ENCODE results near the gene KDELR1. TPM values are rescaled to one million over a fixed set of nuclear protein-coding genes. Genes with fewer than 3 reads are reported as not detected.

The KDELR1 gene
- total RNA-seq, 1 donor from 2014 or later: 87.8 TPM

DNA sequence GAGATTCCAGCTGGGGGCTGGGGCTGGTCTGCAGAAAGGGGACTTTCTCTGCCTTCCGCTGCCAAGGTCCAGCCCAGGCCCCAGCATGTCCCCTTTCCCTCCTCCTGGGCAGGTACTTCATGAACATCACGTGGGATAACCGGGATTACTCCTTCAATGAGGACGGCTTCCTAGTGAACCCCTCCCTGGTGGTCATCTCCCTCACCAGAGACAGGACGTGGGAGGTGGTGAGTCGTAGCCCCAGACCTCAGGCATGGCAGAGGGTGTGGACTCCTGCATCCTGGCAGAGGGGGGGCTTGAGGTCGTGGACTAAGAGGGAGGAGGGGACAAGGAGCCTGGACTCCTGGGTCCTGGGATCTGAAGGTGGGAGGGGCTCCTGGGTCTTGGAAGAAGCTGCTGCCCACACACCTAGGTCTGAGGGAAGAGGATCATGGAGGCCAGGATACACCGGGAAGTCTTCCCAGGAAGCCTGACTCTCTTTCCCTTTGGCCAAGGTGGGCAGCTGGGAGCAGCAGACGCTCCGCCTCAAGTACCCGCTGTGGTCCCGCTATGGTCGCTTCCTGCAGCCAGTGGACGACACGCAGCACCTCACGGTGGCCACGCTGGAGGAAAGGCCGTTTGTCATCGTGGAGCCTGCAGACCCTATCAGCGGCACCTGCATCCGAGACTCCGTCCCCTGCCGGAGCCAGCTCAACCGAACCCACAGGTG lies 22.7 kb upstream of the KDELR1 start:
- no peak for DNase-seq (ENCODE audit: low spot score)
- intact Hi-C loops (cut with micrococcal nuclease): no loop called here
- Mint-ChIP-seq H3K4me1 (ENCODE audit: low read depth) (peaks cover 24% of the 10 kb centered on the region), H3K4me3 (ENCODE audit: low read depth) (no peak overlapping the region), H3K27me3 (ENCODE audit: low read depth) (peaks cover 18% of the 10 kb centered on the region), H3K27ac (no peak overlapping the region), H3K9me3 (no peaks in the 10 kb centered on the region), H3K36me3 (ENCODE audit: low read depth) (no peaks in the 10 kb centered on the region)

DNA sequence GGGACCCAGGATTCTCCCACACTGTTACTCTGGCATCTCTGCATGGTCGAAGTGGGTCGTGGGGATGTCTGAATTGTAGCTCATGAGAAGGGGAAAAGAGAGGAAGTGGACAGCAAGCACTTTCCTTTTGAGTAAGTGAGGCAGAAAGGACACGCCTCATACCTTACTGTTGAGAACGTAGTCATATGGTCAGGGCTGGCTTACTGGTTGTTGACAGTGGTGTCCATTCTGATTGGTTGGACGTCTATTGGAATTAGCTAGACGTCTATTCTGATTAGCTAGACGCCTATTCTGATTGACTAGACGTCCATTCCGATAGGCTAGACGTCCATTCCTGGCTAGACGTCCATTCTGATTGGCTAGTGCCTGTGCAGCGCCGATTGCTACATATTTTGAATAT lies 14.5 kb upstream of the KDELR1 start:
- Mint-ChIP-seq H3K27ac (no peak overlapping the region), H3K27me3 (ENCODE audit: low read depth) (peaks cover 13% of the 10 kb centered on the region), H3K4me3 (ENCODE audit: low read depth) (no peak overlapping the region), H3K4me1 (ENCODE audit: low read depth) (peaks cover 4% of the 10 kb centered on the region), H3K9me3 (no peaks in the 10 kb centered on the region), H3K36me3 (ENCODE audit: low read depth) (no peaks in the 10 kb centered on the region)
- intact Hi-C loops (cut with micrococcal nuclease): no loop called here
- DNase-seq (ENCODE audit: low spot score): no peak

DNA sequence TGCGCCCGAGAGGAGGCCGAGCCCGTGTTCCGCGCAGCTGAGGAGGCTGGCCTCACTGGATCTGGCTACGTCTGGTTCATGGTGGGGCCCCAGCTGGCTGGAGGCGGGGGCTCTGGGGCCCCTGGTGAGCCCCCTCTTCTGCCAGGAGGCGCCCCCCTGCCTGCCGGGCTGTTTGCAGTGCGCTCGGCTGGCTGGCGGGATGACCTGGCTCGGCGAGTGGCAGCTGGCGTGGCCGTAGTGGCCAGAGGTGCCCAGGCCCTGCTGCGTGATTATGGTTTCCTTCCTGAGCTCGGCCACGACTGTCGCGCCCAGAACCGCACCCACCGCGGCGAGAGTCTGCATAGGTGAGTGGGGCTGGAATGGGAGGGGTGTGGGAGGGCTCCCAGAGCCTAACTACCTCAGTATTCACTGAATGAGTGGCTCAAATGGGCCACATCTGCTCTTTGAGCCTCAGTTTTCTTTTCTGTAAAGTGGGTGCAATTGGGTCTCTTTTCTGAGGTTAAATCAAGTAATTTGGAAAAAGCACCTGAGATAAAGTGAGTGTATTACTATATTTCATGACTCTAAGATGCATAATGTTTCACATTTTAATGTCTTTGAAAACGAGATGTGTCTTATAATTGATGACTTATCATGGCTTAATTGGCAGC lies 13.8 kb upstream of the KDELR1 start:
- intact Hi-C loops (cut with micrococcal nuclease): no loop called here
- no peak for DNase-seq (ENCODE audit: low spot score)
- Mint-ChIP-seq H3K27me3 (ENCODE audit: low read depth) (peaks cover 13% of the 10 kb centered on the region), H3K36me3 (ENCODE audit: low read depth) (no peaks in the 10 kb centered on the region), H3K4me1 (ENCODE audit: low read depth) (peaks cover 7% of the 10 kb centered on the region), H3K27ac (no peak overlapping the region), H3K4me3 (ENCODE audit: low read depth) (no peak overlapping the region), H3K9me3 (no peaks in the 10 kb centered on the region)

DNA sequence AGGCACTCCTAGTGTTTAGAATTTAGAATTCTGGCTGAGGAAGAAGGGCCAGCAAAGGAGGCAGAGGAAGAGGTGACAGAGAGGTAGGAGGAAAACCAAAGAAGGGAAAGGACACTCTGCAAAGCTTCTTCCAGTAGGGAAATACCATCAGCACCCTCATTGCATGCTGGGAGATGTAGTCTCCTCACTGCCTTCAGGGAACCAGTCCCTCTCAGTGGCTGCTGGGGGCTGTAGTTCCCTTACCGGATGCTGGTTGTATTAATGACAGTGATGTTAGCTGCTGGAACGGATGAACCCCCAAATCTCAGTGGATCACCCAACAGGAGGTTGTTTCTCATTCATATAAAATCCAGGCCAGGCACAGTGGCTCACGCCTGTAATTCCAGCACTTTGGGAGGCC lies 12.3 kb upstream of the KDELR1 start:
- no peak for DNase-seq (ENCODE audit: low spot score)
- no peak overlapping the region for H3K4me3 Mint-ChIP-seq (ENCODE audit: low read depth)
- no peak overlapping the region for H3K27ac Mint-ChIP-seq
- no peaks in the 10 kb centered on the region for H3K36me3 Mint-ChIP-seq (ENCODE audit: low read depth)
- intact Hi-C loops (cut with micrococcal nuclease): loop anchor here (2.0 kb wide), 1 partner anchor 15 kb away; no protein-coding TSS in a partner anchor
- peaks cover 4% of the 10 kb centered on the region for H3K9me3 Mint-ChIP-seq
- H3K4me1 Mint-ChIP-seq (ENCODE audit: low read depth): peaks cover 13% of the 10 kb centered on the region
- peaks cover 12% of the 10 kb centered on the region for H3K27me3 Mint-ChIP-seq (ENCODE audit: low read depth)

DNA sequence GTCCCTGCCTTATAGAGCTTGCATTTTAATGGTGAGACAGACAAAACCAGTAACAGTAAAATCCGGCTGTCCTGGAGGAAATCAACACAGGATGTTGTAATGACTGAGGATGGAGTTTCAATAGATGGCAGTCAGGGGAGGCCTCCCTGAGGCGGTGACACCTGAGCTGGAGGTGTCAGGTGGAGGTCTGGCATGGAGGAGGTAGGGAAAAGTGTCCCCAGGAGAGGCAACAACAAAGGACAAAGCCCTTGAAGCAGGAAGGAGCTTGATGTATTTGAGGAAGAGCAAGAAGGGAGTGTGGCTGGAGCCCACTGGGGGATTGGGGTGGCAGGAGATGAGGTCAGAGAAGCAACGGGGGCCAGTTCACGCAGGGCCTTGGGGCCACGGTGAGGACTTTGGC lies 9.9 kb upstream of the KDELR1 start:
- Mint-ChIP-seq H3K36me3 (ENCODE audit: low read depth) (no peaks in the 10 kb centered on the region), H3K27ac (no peak overlapping the region), H3K9me3 (peaks cover 4% of the 10 kb centered on the region), H3K4me3 (ENCODE audit: low read depth) (no peak overlapping the region), H3K4me1 (ENCODE audit: low read depth) (peaks cover 23% of the 10 kb centered on the region), H3K27me3 (ENCODE audit: low read depth) (peaks cover 18% of the 10 kb centered on the region)
- intact Hi-C loops (cut with micrococcal nuclease): no loop called here
- no peak for DNase-seq (ENCODE audit: low spot score)

DNA sequence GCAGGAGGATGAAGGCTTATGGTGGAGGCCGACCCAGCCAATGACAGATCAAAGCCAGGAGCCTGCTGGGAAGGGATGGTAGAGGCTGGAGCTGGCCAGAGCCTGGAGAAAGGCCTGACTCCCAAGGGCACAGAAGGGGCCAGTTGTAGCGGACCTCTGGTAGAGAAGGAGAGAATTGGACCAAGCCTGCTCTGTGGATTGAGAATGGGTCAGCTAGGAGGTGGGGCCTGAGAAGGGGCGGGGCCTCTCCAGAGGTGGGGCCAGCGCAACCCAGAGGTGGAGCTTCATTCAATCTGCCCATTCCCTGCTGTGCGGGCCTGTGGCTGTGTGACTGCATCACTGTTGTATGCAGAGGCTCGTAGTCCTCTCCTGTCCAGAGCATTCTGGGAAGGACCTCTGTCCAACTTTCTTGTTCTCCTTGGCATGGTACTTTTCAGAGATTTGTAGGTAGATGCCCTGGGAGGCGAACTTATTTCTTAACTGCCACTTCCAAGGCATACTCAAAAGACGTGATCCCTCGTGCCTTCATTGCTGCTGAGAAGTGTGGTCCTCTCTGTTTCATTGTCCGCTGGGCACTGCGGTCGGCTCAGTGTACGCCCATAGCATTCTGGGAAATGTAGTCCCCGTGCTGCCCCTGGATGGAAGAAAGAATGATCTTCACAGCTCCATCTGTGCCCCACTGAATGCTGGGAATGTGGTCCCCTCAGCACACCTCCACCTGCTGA lies 8.8 kb upstream of the KDELR1 start:
- no peak overlapping the region for H3K4me3 Mint-ChIP-seq (ENCODE audit: low read depth)
- DNase-seq (ENCODE audit: low spot score): no peak

DNA sequence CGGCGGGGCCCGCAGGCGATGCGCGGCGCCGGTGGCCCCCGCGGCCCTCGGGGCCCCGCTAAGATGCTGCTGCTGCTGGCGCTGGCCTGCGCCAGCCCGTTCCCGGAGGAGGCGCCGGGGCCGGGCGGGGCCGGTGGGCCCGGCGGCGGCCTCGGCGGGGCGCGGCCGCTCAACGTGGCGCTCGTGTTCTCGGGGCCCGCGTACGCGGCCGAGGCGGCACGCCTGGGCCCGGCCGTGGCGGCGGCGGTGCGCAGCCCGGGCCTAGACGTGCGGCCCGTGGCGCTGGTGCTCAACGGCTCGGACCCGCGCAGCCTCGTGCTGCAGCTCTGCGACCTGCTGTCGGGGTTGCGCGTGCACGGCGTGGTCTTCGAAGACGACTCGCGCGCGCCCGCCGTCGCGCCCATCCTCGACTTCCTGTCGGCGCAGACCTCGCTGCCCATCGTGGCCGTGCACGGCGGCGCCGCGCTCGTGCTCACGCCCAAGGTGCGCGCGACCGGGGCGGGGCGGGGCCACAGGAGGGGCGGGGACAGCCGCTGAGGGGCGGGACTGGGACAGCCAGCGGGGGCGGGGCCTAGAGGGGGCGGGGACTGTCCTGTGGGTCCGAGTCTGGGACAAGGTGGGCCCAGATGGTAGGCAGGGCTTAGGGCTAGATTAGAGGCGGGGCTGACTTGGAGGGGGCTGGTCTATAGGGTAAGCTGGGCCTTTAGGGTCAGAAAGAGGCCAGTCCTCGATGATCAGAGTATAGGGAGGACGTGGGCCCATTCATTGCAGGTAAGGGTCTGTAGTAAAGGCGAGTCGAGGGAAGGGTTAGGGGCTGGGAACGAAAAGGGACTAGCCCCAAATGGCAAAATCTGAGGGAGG lies 7.3 kb upstream of the KDELR1 start:
- Mint-ChIP-seq H3K4me1 (ENCODE audit: low read depth) (peaks cover 28% of the 10 kb centered on the region), H3K9me3 (peaks cover 4% of the 10 kb centered on the region), H3K36me3 (ENCODE audit: low read depth) (no peaks in the 10 kb centered on the region), H3K27me3 (ENCODE audit: low read depth) (peaks cover 34% of the 10 kb centered on the region), H3K27ac (no peak overlapping the region), H3K4me3 (ENCODE audit: low read depth) (no peak overlapping the region)
- intact Hi-C loops (cut with micrococcal nuclease): loop anchor here (5.0 kb wide), 2 partner anchors 49 to 66 kb away; partner anchors contain the start of gene GRWD1
- DNase-seq (ENCODE audit: low spot score): peak; percentile 84

More for the DNA sequence above, 8.8 kb upstream of the KDELR1 start:
- intact Hi-C loops (cut with micrococcal nuclease): no loop called here
- H3K4me1 Mint-ChIP-seq (ENCODE audit: low read depth): peaks cover 25% of the 10 kb centered on the region
- H3K27ac Mint-ChIP-seq: no peak overlapping the region
- H3K27me3 Mint-ChIP-seq (ENCODE audit: low read depth): peaks cover 26% of the 10 kb centered on the region
- no peaks in the 10 kb centered on the region for H3K36me3 Mint-ChIP-seq (ENCODE audit: low read depth)
- peaks cover 4% of the 10 kb centered on the region for H3K9me3 Mint-ChIP-seq

DNA sequence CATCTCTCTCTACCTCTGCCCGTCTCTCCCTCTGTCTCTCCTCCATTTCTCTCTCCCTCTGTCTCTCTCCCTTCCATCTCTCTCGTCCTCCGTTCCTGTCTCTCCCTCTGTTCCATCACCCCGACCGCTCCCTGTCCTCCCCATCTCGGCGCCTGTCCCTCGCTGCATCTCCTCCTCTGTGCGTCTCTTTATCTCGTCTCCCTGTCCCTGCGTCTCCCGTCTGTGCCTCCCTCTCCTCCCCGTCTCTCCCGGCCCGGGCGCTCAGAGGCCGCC lies 6.7 kb upstream of the KDELR1 start:
- intact Hi-C loops (cut with micrococcal nuclease): loop anchor here (5.0 kb wide), 2 partner anchors 49 to 66 kb away; partner anchors contain the start of gene GRWD1
- peak overlapping the region; percentile 71 for H3K27ac Mint-ChIP-seq
- peaks cover 26% of the 10 kb centered on the region for H3K4me1 Mint-ChIP-seq (ENCODE audit: low read depth)

DNA sequence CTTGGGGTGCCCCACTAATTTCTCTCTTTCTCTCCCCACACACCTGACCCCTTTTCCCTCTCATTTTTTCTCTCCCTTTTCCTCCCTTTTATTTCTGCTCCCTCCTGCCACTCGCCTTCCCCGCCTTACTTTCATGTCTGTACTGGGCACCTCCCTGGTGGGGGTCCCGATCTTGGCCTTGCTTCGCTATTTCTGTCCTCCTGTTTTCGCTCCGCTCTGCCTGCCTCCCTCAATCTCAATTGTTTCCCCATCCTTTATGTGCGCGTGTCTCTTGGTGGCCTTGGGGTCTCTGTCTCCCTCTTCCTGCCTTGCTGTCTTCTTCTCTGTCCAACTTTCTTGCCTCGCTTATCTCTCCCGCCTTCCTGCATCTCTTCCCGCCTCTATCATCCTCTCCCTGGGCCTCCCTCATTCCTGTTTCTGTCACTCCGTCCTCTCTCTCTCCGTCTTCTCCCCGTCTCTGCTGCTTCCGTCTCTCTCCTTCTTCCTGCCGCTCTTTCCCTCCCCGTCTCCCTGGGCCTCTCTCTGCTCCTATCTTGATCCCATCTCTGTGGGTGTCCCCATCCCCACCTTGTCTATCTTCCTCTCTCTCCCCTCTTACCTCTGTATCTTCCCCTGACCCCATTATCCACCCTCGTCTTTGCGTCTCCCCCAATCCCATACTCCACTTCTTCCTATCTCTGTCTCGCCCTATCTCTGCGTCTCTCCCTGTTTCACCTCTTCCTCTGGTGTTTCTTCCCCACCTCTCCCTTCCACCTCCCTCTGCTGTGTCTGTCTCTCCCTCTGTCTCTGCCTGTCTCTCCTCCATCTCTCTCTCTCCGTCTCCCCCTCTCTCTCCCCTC lies 6.1 kb upstream of the KDELR1 start:
- intact Hi-C loops (cut with micrococcal nuclease): loop anchor here (5.0 kb wide), 2 partner anchors 50 to 65 kb away; partner anchors contain the start of gene GRWD1
- Mint-ChIP-seq H3K27me3 (ENCODE audit: low read depth) (peaks cover 43% of the 10 kb centered on the region), H3K9me3 (peaks cover 4% of the 10 kb centered on the region), H3K4me1 (ENCODE audit: low read depth) (peaks cover 26% of the 10 kb centered on the region), H3K4me3 (ENCODE audit: low read depth) (peak overlapping the region; percentile 88), H3K36me3 (ENCODE audit: low read depth) (no peaks in the 10 kb centered on the region), H3K27ac (peak overlapping the region; percentile 71)
- DNase-seq (ENCODE audit: low spot score): no peak

More for the DNA sequence above, 6.7 kb upstream of the KDELR1 start:
- peak overlapping the region; percentile 88 for H3K4me3 Mint-ChIP-seq (ENCODE audit: low read depth)
- no peak for DNase-seq (ENCODE audit: low spot score)
- H3K27me3 Mint-ChIP-seq (ENCODE audit: low read depth): peaks cover 38% of the 10 kb centered on the region
- H3K36me3 Mint-ChIP-seq (ENCODE audit: low read depth): no peaks in the 10 kb centered on the region
- peaks cover 4% of the 10 kb centered on the region for H3K9me3 Mint-ChIP-seq

DNA sequence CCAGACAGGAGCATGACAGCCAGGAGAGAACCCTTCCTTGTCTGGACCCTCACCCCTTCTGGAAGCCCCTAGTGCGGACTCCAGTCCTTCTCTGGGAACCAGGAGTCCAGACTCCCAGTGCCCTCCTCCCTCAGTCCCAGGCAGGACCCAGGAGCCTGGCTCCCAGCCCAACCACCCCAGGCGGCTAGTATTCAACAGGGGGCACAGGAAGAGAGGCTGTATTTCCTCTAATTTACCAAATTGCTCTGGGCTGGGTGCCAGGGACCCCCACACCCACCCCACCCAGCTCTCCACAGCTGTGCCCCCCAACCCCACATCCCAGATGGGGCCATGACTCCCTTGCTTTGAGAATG lies 5.4 kb upstream of the KDELR1 start:
- peaks cover 26% of the 10 kb centered on the region for H3K4me1 Mint-ChIP-seq (ENCODE audit: low read depth)
- H3K27ac Mint-ChIP-seq: no peak overlapping the region
- H3K4me3 Mint-ChIP-seq (ENCODE audit: low read depth): no peak overlapping the region
- DNase-seq (ENCODE audit: low spot score): no peak
- peaks cover 45% of the 10 kb centered on the region for H3K27me3 Mint-ChIP-seq (ENCODE audit: low read depth)
- intact Hi-C loops (cut with micrococcal nuclease): loop anchor here (5.0 kb wide), 2 partner anchors 51 to 64 kb away; partner anchors contain the start of gene GRWD1
- peaks cover 4% of the 10 kb centered on the region for H3K9me3 Mint-ChIP-seq
- H3K36me3 Mint-ChIP-seq (ENCODE audit: low read depth): no peaks in the 10 kb centered on the region

DNA sequence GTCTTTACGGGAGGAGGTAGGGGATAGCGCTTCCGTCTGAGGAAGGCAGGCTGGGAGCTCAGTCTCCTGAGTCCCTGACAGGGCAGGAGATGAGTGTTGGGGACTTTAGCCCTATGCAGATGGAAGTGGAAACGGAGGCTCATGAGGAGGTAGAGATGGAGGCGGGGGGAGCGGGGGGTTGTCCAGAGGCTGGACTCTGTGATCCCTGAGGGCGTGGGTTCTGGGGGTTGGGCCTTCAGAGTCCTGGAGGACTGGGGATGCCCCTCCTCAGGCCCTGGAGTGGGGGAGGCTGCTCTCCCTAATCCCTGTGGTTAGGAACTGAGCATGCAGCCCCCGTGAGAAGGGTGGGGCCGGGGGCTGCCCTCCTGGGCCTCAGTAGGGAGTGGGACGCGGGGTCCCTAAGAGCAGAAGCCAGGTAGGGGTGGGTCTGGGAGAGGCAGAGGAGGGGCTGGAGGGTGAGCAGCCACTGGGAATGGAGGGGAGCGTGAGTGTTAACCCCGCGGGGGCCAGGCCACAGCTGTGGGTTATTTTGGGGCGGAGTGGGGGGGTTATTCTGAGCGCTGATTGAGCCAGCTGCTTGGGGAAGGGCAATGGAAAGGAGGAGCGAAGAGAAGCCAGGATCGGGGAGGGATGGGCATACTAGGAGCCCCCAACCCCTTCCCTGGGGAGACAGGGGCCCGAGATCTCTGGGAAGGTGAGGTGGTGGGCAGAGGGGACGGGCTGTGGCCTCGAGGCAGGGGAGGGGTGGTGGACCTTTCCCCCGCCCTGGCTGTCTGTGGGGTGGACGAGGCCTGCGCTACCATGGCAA lies 4.9 kb upstream of the KDELR1 start:
- no peak for DNase-seq (ENCODE audit: low spot score)
- no peak overlapping the region for H3K27ac Mint-ChIP-seq
- H3K27me3 Mint-ChIP-seq (ENCODE audit: low read depth): peaks cover 49% of the 10 kb centered on the region
- intact Hi-C loops (cut with micrococcal nuclease): loop anchor here (5.0 kb wide), 2 partner anchors 51 to 64 kb away; partner anchors contain the start of gene GRWD1
- H3K9me3 Mint-ChIP-seq: peaks cover 4% of the 10 kb centered on the region
- H3K36me3 Mint-ChIP-seq (ENCODE audit: low read depth): no peaks in the 10 kb centered on the region
- H3K4me3 Mint-ChIP-seq (ENCODE audit: low read depth): no peak overlapping the region
- H3K4me1 Mint-ChIP-seq (ENCODE audit: low read depth): peaks cover 29% of the 10 kb centered on the region

All from activated T-helper 2 cell treated with anti-CD3 and anti-CD28 coated beads, Interferon-gamma antibody, Interleukin-2, Interleukin-4, amounts not matched to agents 10 μg/mL and 5 μg/mL and 100 μg/mL, durations not matched to agents 14 hours and 24 hours and 36 hours (primary cell).